Neural progenitor cell (in vitro differentiated cells): ENCODE measurements around the gene VANGL2. TPM values are rescaled to one million over a fixed set of nuclear protein-coding genes. Genes with fewer than 3 reads are reported as not detected.

Experiments
- DNase-seq: peaks from one replicate; pipeline ENCODE4 v3.0.0-alpha.2; 2016; ENCODE audit warnings: low spot score
- H2AFZ ChIP-seq: fragments of 200-600 bp; sonication (generic); replicated peaks from 2 replicates; pipeline ENCODE4 v1.6.1; 2016; ENCODE audit warnings: antibody characterized with exemption
- H3F3A ChIP-seq: fragments of 200-600 bp; sonication (generic); 2 replicates; pipeline ENCODE4 v1.6.1; 2016; ENCODE audit warnings: antibody characterized with exemption, low read depth
- H3K27ac ChIP-seq: fragments of 200-600 bp; sonication (generic); 2 replicates; pipeline ENCODE4 v1.5.1; 2016; ENCODE audit warnings: mild to moderate bottlenecking
- H3K27me3 ChIP-seq: fragments of 200-600 bp; sonication (generic); 2 replicates; pipeline ENCODE4 v1.6.1; 2016; ENCODE audit warnings: mild to moderate bottlenecking, moderate library complexity
- H3K36me3 ChIP-seq: fragments of 200-600 bp; sonication (generic); 2 replicates; pipeline ENCODE4 v1.5.1; 2016
- H3K4me1 ChIP-seq: fragments of 200-600 bp; sonication (generic); 2 replicates; pipeline ENCODE4 v1.6.1; 2016; ENCODE audit warnings: mixed run types
- H3K4me2 ChIP-seq: fragments of 200-600 bp; sonication (generic); 2 replicates; pipeline ENCODE4 v1.6.1; 2016
- H3K4me3 ChIP-seq: fragments of 200-600 bp; sonication (generic); 2 replicates; pipeline ENCODE4 v1.5.1; 2016
- H3K79me2 ChIP-seq: fragments of 200-600 bp; sonication (generic); 2 replicates; pipeline ENCODE4 v1.6.1; 2016; ENCODE audit warnings: low read depth
- H3K9ac ChIP-seq: fragments of 200-600 bp; sonication (generic); 2 replicates; pipeline ENCODE4 v1.6.1; 2016
- H3K9me3 ChIP-seq: fragments of 200-600 bp; sonication (generic); 2 replicates; pipeline ENCODE4 v1.5.1; 2016; ENCODE audit warnings: low read depth
- H4K20me1 ChIP-seq: fragments of 200-600 bp; sonication (generic); 2 replicates; pipeline ENCODE4 v1.6.1; 2016; ENCODE audit warnings: low read depth
- H3K27ac Mint-ChIP-seq: 3 replicates; pipeline ENCODE4 v1.8.0; 2021; ENCODE audit warnings: mixed read lengths
- H3K27me3 Mint-ChIP-seq: 2 replicates; pipeline ENCODE4 v1.8.0; 2022; ENCODE audit warnings: low read depth, mild to moderate bottlenecking, inconsistent platforms, moderate library complexity, mixed read lengths; ENCODE audit not compliant: insufficient read depth
- H3K36me3 Mint-ChIP-seq: 3 replicates; pipeline ENCODE4 v1.8.0; 2021; ENCODE audit warnings: mixed read lengths
- H3K4me1 Mint-ChIP-seq: 3 replicates; pipeline ENCODE4 v1.8.0; 2021; ENCODE audit warnings: mixed read lengths
- H3K4me3 Mint-ChIP-seq: 3 replicates; pipeline ENCODE4 v1.8.0; 2021; ENCODE audit warnings: mild to moderate bottlenecking, moderate library complexity, mixed read lengths
- H3K9me3 Mint-ChIP-seq: 3 replicates; pipeline ENCODE4 v1.8.0; 2020; ENCODE audit warnings: mixed read lengths
- CTCF ChIP-seq: fragments of 200-600 bp; sonication (generic); IDR thresholded peaks from 2 replicates; pipeline ENCODE4 v1.5.1; 2017; ENCODE audit warnings: antibody characterized with exemption, mild to moderate bottlenecking
- EZH2 ChIP-seq: fragments of 200-600 bp; sonication (generic); IDR thresholded peaks from 2 replicates; pipeline ENCODE4 v1.6.1; 2017; ENCODE audit warnings: antibody characterized with exemption, mild to moderate bottlenecking, moderate library complexity
- EZH2phosphoT487 ChIP-seq: fragments of 200-600 bp; sonication (generic); IDR thresholded peaks from 2 replicates; pipeline ENCODE4 v1.6.1; 2017; ENCODE audit warnings: antibody characterized with exemption
- total RNA-seq: library from RNA; depleted of rRNA; stranded (reverse); fragments of >200 nt; gene quantifications from 2 replicates; pipeline ENCODE4 v1.2.3, GENCODE V29; 2015; ENCODE audit warnings: low replicate concordance

Gene VANGL2
- total RNA-seq, 1 donor from 2014 or later, result 23.0 TPM

- H3K27ac ChIP-seq, result no peak overlapping the region
- Mint-ChIP-seq H3K4me3 (no peak overlapping the region), H3K36me3 (peaks cover 50% of the 10 kb centered on the region), H3K27ac (no peak overlapping the region), H3K27me3 (no peaks in the 10 kb centered on the region), H3K4me1 (peaks cover 5% of the 10 kb centered on the region), H3K9me3 (no peaks in the 10 kb centered on the region)
- H3K9ac ChIP-seq, result no peak overlapping the region
- H2AFZ ChIP-seq, result no peak overlapping the region
- DNase-seq, result no peak
- H3K27me3 ChIP-seq, result no peaks in the 10 kb centered on the region
- H3K36me3 ChIP-seq, result peaks cover 6% of the 10 kb centered on the region
- H3K79me2 ChIP-seq, result no peaks in the 10 kb centered on the region
- no peak overlapping the region for H3K4me3 ChIP-seq
- H3K4me2 ChIP-seq, result no peak overlapping the region
- H3K4me1 ChIP-seq, result no peaks in the 10 kb centered on the region
- peaks cover 6% of the 10 kb centered on the region for H3F3A ChIP-seq
- peaks cover 15% of the 10 kb centered on the region for H4K20me1 ChIP-seq
- H3K9me3 ChIP-seq, result no peaks in the 10 kb centered on the region
- no peak for TF ChIP-seq EZH2phosphoT487
- no peak for TF ChIP-seq EZH2
- TF ChIP-seq CTCF, result no peak
Measured at GRCh38 chr1:160425847-160426246, 25.5 kb downstream of the VANGL2 start.

GRCh38 chr1:160427625-160428024, 27.3 kb downstream of the VANGL2 start:
- Histone ChIP-seq H3K79me2 (no peaks in the 10 kb centered on the region), H3F3A (peaks cover 6% of the 10 kb centered on the region), H3K9me3 (no peaks in the 10 kb centered on the region), H3K27me3 (no peaks in the 10 kb centered on the region), H4K20me1 (peaks cover 5% of the 10 kb centered on the region), H3K36me3 (peaks cover 6% of the 10 kb centered on the region), H2AFZ (no peak overlapping the region), H3K4me1 (no peaks in the 10 kb centered on the region), H3K9ac (no peak overlapping the region), H3K27ac (no peak overlapping the region), H3K4me3 (no peak overlapping the region), H3K4me2 (no peak overlapping the region)
- no peaks in the 10 kb centered on the region for H3K27me3 Mint-ChIP-seq
- TF ChIP-seq CTCF, result no peak
- no peak for TF ChIP-seq EZH2
- no peak for TF ChIP-seq EZH2phosphoT487
- H3K27ac Mint-ChIP-seq, result no peak overlapping the region
- H3K4me3 Mint-ChIP-seq, result no peak overlapping the region
- no peak for DNase-seq
- peaks cover 5% of the 10 kb centered on the region for H3K4me1 Mint-ChIP-seq
- H3K36me3 Mint-ChIP-seq, result peaks cover 40% of the 10 kb centered on the region
- no peaks in the 10 kb centered on the region for H3K9me3 Mint-ChIP-seq

GRCh38 chr1:160428053-160428452, 27.7 kb downstream of the VANGL2 start:
- Histone ChIP-seq H2AFZ (no peak overlapping the region), H3K27me3 (no peaks in the 10 kb centered on the region), H3K27ac (no peak overlapping the region), H3K4me3 (no peak overlapping the region), H3K36me3 (peaks cover 5% of the 10 kb centered on the region), H3F3A (peaks cover 6% of the 10 kb centered on the region), H3K9me3 (no peaks in the 10 kb centered on the region), H3K79me2 (no peaks in the 10 kb centered on the region), H3K4me2 (no peak overlapping the region), H4K20me1 (peaks cover 4% of the 10 kb centered on the region), H3K4me1 (no peaks in the 10 kb centered on the region), H3K9ac (no peak overlapping the region)
- no peaks in the 10 kb centered on the region for H3K9me3 Mint-ChIP-seq
- peaks cover 5% of the 10 kb centered on the region for H3K4me1 Mint-ChIP-seq
- no peak overlapping the region for H3K27ac Mint-ChIP-seq
- TF ChIP-seq EZH2 (no peak), EZH2phosphoT487 (no peak), CTCF (no peak)
- no peak for DNase-seq
- peaks cover 41% of the 10 kb centered on the region for H3K36me3 Mint-ChIP-seq
- no peak overlapping the region for H3K4me3 Mint-ChIP-seq
- no peaks in the 10 kb centered on the region for H3K27me3 Mint-ChIP-seq
